HepG2 (cell line): Measurements from ENCODE around the gene OR2F2.

Experiments
- ARNT ChIP-seq: fragments of 450-650 bp; IDR thresholded peaks from 2 replicates; pipeline ENCODE4 v1.6.1; 2017
- FIP1L1 ChIP-seq: fragments of 200-400 bp; formaldehyde crosslinking; IDR thresholded peaks from 2 replicates; pipeline ENCODE4 v1.6.1; 2018; ENCODE audit warnings: low read depth, mild to moderate bottlenecking, low read length, moderate library complexity, borderline replicate concordance; ENCODE audit not compliant: insufficient read depth
- KLF16 ChIP-seq, 2 experiments: sonication (generic) in 1 of 2; formaldehyde crosslinking in 1 of 2; IDR thresholded peaks; 2 replicates each; pipeline versions ENCODE4 v1.6.1 to v1.8.0; 2016 to 2023; ENCODE audit warnings: missing genetic modification reagents in 2 of 2, missing compliant biosample characterization in 1 of 2
- POLR2A ChIP-seq, 2 experiments: IDR thresholded peaks; 2 replicates each; pipeline ENCODE4 v1.6.1; 2011; ENCODE audit warnings: low read depth in 2 of 2, low read length in 2 of 2, mild to moderate bottlenecking in 1 of 2, moderate library complexity in 1 of 2; ENCODE audit not compliant: insufficient read depth in 1 of 2
- RNF2 ChIP-seq: fragments of 450-650 bp; conservative IDR thresholded peaks from 2 replicates; pipeline ENCODE4 v1.6.1; 2016; ENCODE audit warnings: low read depth
- ZBTB7A ChIP-seq: sonication (generic); formaldehyde crosslinking; IDR thresholded peaks from 2 replicates; pipeline ENCODE4 v1.8.0; 2022; ENCODE audit warnings: mild to moderate bottlenecking, missing genetic modification reagents
- ZNF816 ChIP-seq: sonication (generic); formaldehyde crosslinking; IDR thresholded peaks from 2 replicates; pipeline ENCODE4 v1.8.0; 2022; ENCODE audit warnings: missing genetic modification reagents, mild to moderate bottlenecking, borderline replicate concordance
- TF ChIP-seq, protein P1 (sequence below): sonication (generic); formaldehyde crosslinking; IDR thresholded peaks from 2 replicates; pipeline ENCODE4 v1.5.0; 2020; ENCODE audit warnings: mild to moderate bottlenecking, missing genetic modification reagents, moderate library complexity

DNA sequence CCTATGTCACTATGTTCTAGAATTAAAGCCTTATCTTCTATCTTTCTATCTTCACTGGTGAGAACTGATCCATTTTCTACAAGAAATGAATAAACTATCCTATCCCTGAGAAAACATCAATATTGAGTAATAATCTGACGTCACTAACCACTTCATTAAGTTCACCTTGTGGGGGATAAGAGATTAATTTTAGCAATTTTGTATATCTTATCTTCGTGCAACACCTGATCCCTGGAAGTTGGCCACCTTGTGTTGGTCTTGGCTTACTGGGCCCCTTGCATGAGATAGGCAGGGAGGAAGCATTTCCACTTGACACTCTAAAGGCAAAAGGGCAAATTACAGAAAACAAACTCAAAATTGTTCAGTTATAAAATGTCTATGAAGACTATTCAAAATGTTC is 45.0 kb downstream of the OR2F2 start:
- no peak for TF ChIP-seq ZNF816
- no peak for TF ChIP-seq FIP1L1
- no peak for TF ChIP-seq KLF16 (CRISPR knock-in tag; IDR thresholded peaks at IDR 0.05)
- TF ChIP-seq, protein P1, sequence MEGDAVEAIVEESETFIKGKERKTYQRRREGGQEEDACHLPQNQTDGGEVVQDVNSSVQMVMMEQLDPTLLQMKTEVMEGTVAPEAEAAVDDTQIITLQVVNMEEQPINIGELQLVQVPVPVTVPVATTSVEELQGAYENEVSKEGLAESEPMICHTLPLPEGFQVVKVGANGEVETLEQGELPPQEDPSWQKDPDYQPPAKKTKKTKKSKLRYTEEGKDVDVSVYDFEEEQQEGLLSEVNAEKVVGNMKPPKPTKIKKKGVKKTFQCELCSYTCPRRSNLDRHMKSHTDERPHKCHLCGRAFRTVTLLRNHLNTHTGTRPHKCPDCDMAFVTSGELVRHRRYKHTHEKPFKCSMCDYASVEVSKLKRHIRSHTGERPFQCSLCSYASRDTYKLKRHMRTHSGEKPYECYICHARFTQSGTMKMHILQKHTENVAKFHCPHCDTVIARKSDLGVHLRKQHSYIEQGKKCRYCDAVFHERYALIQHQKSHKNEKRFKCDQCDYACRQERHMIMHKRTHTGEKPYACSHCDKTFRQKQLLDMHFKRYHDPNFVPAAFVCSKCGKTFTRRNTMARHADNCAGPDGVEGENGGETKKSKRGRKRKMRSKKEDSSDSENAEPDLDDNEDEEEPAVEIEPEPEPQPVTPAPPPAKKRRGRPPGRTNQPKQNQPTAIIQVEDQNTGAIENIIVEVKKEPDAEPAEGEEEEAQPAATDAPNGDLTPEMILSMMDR (CRISPR knock-in tag): no peak
- no peak for TF ChIP-seq POLR2A (IDR thresholded peaks at IDR 0.05; ENCODE audit: insufficient read depth in 1 of 2, low read depth in 2 of 2, low read length in 2 of 2)
- TF ChIP-seq ARNT: no peak
- TF ChIP-seq ZBTB7A (CRISPR knock-in tag): no peak
- TF ChIP-seq RNF2: no peak
